Adrenal gland (tissue), 12 donors: ENCODE data around the gene SEC14L3. TPM values are rescaled to one million over a fixed set of nuclear protein-coding genes. Genes with fewer than 3 reads are reported as not detected.

Experiments used
- DNase-seq, 7 donors: peaks; one replicate each; pipeline ENCODE4 v3.0.0-alpha.2; 2019 to 2020
- H3K27ac ChIP-seq, 5 donors: fragments of 200-600 bp; sonication (generic) in 4 of 5; 1 replicate in 3 of 5; 2 replicates in 2 of 5; pipeline versions ENCODE4 v1.5.1 to v1.8.0; 2016 to 2020; ENCODE audit warnings: mild to moderate bottlenecking in 1 of 5
- H3K27me3 ChIP-seq: fragments of 200-600 bp; 2 replicates; pipeline ENCODE4 v1.8.0; 2021
- H3K36me3 ChIP-seq, 2 donors: fragments of 200-600 bp; replicated peaks in 1 of 2; 1 replicate in 1 of 2; 2 replicates in 1 of 2; pipeline versions ENCODE4 v1.5.1 to v1.8.0; 2018 to 2022
- H3K4me1 ChIP-seq, 2 donors: fragments of 200-600 bp; replicated peaks in 1 of 2; 1 replicate in 1 of 2; 2 replicates in 1 of 2; pipeline versions ENCODE4 v1.5.1 to v1.8.0; 2018 to 2021
- H3K4me3 ChIP-seq, 4 donors: fragments of 200-600 bp; sonication (generic) in 3 of 4; one replicate each; pipeline ENCODE4 v1.5.1; 2016 to 2018
- H3K9me3 ChIP-seq, 3 donors: fragments of 200-600 bp; sonication (generic) in 1 of 3; replicated peaks in 1 of 3; 1 replicate in 2 of 3; 2 replicates in 1 of 3; pipeline versions ENCODE4 v1.5.1 to v1.8.0; 2016 to 2021
- POLR2A ChIP-seq, 2 donors: fragments of 450-650 bp; IDR thresholded peaks; one replicate each; pipeline ENCODE4 v1.6.1; 2017; ENCODE audit warnings: antibody characterized with exemption in 2 of 2, mild to moderate bottlenecking in 2 of 2, moderate library complexity in 1 of 2
- WGBS, 4 donors: extraction: QIAGEN DNeasy Blood & Tissue Kit in 2 of 4; methylation state at CpG; one replicate each; pipeline versions ENCODE4 v1.1.5 to v1.1.7; 2013 to 2017; 5-methylcytosine and 5-hydroxymethylcytosine counted together
- intact Hi-C, 2 donors: fragments of 100-400 bp; cut with DNase I; formaldehyde crosslinking; loops; one replicate each; pipeline versions ENCODE4 v1.14.1 to v1.15.0; 2022 to 2023
- polyA plus RNA-seq, 3 donors: library from polyadenylated mRNA; stranded (reverse); fragments of 200-250 nt in 2 of 3; fragments of 350-450 nt in 1 of 3; fragmentation: Illumina TruSeq in 1 of 3; extraction: RNeasy Lipid Tissue Mini Kit (QIAGEN cat#74804) in 1 of 3; gene quantifications; one replicate each; pipeline ENCODE4 v1.2.3, GENCODE V29; 2013 to 2014
- total RNA-seq, 9 donors: library from RNA; depleted of rRNA in 4 of 9; stranded (reverse); fragments of >200 nt in 4 of 9; fragments of 120-200 nt in 1 of 9; fragmentation: NEBNext Ultra II Directional in 1 of 9; extraction: Animal tissue kit (Norgen Biotek cat#: 25700) in 1 of 9; gene quantifications; one replicate each; pipeline versions ENCODE4 v1.1.0 to v1.2.4, GENCODE V29; 2013 to 2023
- TF ChIP-seq, protein P1 (sequence below), 6 experiments: fragments of 450-650 bp in 4 of 6; fragments of 200-600 bp in 2 of 6; sonication (generic) in 1 of 6; IDR thresholded peaks; 1 replicate in 5 of 6; 2 replicates in 1 of 6; pipeline versions ENCODE4 v1.5.1 to v1.8.0; 2016 to 2021; ENCODE audit warnings: antibody characterized with exemption in 6 of 6, mild to moderate bottlenecking in 2 of 6, moderate library complexity in 1 of 6
- donor health status: healthy with polysubstance abuse.
- donor health status: Bipolar disorder and iron deficiency.
- donor health status: DM: yes; HTN: yes; CAD: no.
- donor health status: DM: no; HTN: no; CAD: no.
- donor health status: DM: no; HTN: no; CAD: no.
- donor health status: DM: yes; HTN: yes; CAD: no.

SEC14L3 gene
- total and polyA plus RNA-seq, 12 donors, result 0.27 TPM; not detected in 11

DNA sequence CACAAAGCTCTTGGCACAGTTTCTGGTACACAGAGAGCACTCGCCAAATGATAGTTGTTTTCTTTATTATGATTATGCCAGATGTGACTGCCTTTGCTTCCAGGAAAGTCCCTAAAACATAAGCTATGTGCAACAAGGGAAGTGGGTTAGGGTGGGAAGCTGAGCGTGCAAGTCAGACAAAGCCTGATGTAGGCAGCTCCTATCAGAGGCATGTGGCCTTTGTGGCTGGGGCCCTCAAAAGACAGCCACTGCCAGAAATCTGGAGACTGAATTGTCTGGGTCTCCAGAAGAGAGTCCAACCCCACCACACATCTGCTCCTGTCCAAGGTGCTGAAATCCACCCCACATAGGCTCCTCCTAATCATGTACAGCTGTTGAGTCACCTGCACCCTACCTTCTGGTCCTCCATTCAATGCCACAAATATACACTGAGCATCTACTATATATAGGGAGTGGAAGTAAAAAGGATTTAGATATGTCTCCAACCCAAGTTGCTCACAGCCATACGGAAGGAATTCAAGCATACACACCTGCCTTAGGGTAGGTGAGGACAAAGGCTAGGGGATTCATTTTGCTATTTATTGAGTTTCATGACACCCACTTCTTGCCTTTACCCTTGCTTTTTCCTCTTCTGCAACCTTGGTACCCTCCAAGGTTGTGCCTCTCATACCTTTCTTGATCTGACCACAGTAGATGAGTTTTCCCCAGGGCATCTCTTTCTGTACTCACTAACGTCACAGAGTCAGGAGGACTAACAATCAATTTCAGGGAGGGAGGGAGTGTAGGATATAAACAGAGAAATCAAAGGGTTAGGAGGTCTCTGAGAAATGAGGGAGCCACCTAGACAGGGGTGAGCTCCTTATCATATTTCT lies 12.4 kb downstream of the SEC14L3 start:
- intact Hi-C loops, result no loop called here
- H3K27ac ChIP-seq, result no peak overlapping the region
- no peaks in the 10 kb centered on the region for H3K36me3 ChIP-seq
- WGBS, 4 donors, result 40 to 66% (median 49%) methylated on average over 4 of the region's 4 CpGs
- no peaks in the 10 kb centered on the region for H3K9me3 ChIP-seq
- no peaks in the 10 kb centered on the region for H3K4me1 ChIP-seq
- no peaks in the 10 kb centered on the region for H3K27me3 ChIP-seq
- H3K4me3 ChIP-seq, result no peak overlapping the region
- DNase-seq, result no peak
- TF ChIP-seq, protein P1, sequence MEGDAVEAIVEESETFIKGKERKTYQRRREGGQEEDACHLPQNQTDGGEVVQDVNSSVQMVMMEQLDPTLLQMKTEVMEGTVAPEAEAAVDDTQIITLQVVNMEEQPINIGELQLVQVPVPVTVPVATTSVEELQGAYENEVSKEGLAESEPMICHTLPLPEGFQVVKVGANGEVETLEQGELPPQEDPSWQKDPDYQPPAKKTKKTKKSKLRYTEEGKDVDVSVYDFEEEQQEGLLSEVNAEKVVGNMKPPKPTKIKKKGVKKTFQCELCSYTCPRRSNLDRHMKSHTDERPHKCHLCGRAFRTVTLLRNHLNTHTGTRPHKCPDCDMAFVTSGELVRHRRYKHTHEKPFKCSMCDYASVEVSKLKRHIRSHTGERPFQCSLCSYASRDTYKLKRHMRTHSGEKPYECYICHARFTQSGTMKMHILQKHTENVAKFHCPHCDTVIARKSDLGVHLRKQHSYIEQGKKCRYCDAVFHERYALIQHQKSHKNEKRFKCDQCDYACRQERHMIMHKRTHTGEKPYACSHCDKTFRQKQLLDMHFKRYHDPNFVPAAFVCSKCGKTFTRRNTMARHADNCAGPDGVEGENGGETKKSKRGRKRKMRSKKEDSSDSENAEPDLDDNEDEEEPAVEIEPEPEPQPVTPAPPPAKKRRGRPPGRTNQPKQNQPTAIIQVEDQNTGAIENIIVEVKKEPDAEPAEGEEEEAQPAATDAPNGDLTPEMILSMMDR (IDR thresholded peaks at IDR 0.05), result no peak
- TF ChIP-seq POLR2A (IDR thresholded peaks at IDR 0.05), result no peak

DNA sequence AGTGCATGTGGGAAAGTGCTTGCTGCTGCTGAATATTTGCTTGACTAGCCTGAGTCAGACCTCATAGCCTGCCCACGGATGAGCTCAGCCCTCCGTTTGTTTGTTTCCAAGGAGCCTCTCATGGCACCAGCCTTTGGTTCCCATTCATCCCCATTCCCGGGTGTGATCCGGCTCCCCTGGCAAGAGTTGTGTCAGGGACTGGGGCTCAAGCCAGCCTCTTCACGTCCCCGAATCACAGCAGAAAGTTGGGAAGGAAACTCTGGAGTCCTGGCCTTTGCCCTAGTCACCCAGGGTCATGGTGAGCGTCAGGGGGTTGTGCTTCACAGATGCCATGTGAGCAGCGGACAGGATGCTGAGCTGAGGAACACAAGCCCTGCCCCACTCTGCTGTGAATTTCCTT lies 13.8 kb downstream of the SEC14L3 start:
- 69 to 71% (median 70%) methylated on average over 7 to 8 of the region's 8 CpGs for WGBS, 4 donors
- DNase-seq, result no peak
- Histone ChIP-seq H3K4me1 (no peaks in the 10 kb centered on the region), H3K9me3 (no peaks in the 10 kb centered on the region), H3K4me3 (no peak overlapping the region), H3K27ac (no peak overlapping the region), H3K36me3 (no peaks in the 10 kb centered on the region), H3K27me3 (no peaks in the 10 kb centered on the region)
- intact Hi-C loops, result no loop called here
- TF ChIP-seq, protein P1 (IDR thresholded peaks at IDR 0.05), result no peak
- no peak for TF ChIP-seq POLR2A (IDR thresholded peaks at IDR 0.05)

DNA sequence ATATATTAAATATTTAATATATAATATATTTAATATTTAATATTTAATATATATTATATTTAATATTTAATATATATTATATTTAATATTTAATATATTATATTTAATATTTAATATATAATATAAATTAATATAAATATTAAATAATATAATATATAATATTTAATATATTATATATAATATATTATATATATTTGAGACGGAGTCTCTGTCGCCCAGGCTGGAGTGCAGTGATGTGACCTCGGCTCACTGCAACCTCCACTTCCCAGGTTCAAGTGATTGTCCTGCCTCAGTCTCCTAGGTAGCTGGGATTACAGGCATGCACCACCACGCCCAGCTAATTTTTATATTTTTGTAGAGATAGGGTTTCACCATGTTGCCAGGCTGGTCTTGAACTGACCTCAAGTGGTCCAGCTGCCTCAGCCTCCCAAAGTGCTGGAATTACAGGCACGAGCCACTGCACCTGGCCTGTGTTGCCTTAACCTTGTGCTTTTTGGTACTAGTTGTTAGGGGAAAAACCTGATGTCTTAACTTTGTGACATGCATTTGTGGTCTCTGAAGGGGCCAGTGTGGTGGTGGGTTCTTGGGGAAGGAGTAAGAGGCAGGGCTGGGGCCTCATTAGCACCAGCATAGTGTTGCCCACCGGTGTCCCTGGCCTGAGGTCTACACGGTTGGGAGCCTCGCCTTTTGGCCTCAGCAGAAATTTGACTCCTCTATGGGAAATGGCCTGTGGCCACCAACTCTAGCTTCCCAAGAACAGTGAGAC lies 16.6 kb downstream of the SEC14L3 start:
- intact Hi-C loops, result no loop called here
- TF ChIP-seq, protein P1 (IDR thresholded peaks at IDR 0.05), result no peak
- no peak for TF ChIP-seq POLR2A (IDR thresholded peaks at IDR 0.05)
- H3K4me3 ChIP-seq, result no peak overlapping the region
- no peak for DNase-seq
- H3K27me3 ChIP-seq, result no peaks in the 10 kb centered on the region
- no peak overlapping the region for H3K27ac ChIP-seq
- H3K9me3 ChIP-seq, result no peaks in the 10 kb centered on the region
- WGBS, 4 donors, result 85 to 89% (median 89%) methylated on average over 8 of the region's 8 CpGs
- H3K4me1 ChIP-seq, result no peaks in the 10 kb centered on the region
- H3K36me3 ChIP-seq, result no peaks in the 10 kb centered on the region

DNA sequence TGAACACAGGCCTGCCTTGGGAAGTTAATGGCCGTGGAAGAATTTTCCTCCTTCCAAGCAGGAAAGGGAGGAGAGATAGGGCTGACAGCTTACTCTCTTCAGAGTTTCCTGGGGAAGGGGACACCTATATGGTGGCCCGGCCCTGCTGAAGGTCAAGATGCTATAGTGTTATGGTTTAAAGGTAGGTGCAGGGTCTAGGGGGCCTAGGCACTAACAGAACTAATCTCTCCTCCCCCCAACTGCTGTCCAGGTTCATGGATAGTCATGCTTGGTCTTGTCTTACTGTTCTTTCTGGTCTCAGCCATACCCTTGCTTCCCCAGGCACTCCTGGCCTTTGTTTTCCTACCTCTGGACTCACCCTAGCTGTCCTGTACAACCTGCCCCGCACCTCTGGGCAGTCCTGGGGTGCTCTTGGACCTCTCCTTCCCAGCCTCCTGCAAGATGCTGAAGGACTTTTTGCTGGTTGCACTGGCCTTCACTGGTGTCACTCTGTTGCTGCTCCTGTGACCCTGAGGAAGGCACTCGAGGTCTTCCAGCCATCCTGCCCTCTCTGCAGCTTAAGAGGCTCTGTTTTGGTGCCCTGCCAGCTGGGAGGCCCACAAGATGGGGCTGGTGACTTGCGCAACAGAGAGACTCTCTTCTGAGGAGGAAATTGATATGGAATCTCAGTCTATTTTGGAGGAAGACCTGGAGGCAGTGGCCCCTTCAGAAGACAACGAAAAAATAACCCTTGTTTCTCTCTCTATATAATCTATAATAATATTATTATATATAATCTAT lies 17.9 kb downstream of the SEC14L3 start:
- no peaks in the 10 kb centered on the region for H3K9me3 ChIP-seq
- no peak overlapping the region for H3K27ac ChIP-seq
- intact Hi-C loops, result no loop called here
- no peak for TF ChIP-seq POLR2A (IDR thresholded peaks at IDR 0.05)
- TF ChIP-seq, protein P1 (IDR thresholded peaks at IDR 0.05), result no peak
- WGBS, 4 donors, result 61 to 68% (median 62%) methylated on average over 5 to 6 of the region's 6 CpGs
- no peaks in the 10 kb centered on the region for H3K4me1 ChIP-seq
- no peaks in the 10 kb centered on the region for H3K27me3 ChIP-seq
- H3K36me3 ChIP-seq, result no peaks in the 10 kb centered on the region
- no peak overlapping the region for H3K4me3 ChIP-seq
- peak in 2 of 7 donors; percentile 37 to 38 for DNase-seq
